HEK293 (cell line): Measurements from ENCODE around the gene SH3PXD2B.
A peak's percentile ranks its signal among the peaks of the same experiment; 100 is the strongest.

Source experiments
- CTCF ChIA-PET: fragments of 350-600 bp; formaldehyde crosslinking; extraction: SDS; loops from one replicate; lab custom pipeline; 2021; ENCODE audit warnings: antibody characterized with exemption; lab: Yijun Ruan, JAX
- POLR2A ChIA-PET: fragments of 300-600 bp; formaldehyde crosslinking; extraction: SDS; loops from one replicate; lab custom pipeline; 2020; ENCODE audit warnings: antibody characterized with exemption, inconsistent platforms; lab: Yijun Ruan, JAX
- H3K27ac ChIP-seq: fragments of 200-500 bp; sonication (Bioruptor generic); 2 replicates; pipeline ENCODE4 v1.5.1; 2014; ENCODE audit warnings: low read depth, low read length, control low read depth, inconsistent platforms; ENCODE audit errors: extremely low read depth
- H3K36me3 ChIP-seq, 2 experiments: fragments of 200-500 bp in 1 of 2; sonication (Bioruptor generic) in 1 of 2; 1 replicate in 1 of 2; 2 replicates in 1 of 2; pipeline ENCODE4 v1.5.1; 2014 to 2017; ENCODE audit warnings: inconsistent platforms in 2 of 2, low read length in 2 of 2; ENCODE audit not compliant: control insufficient read depth in 2 of 2, insufficient read depth in 1 of 2
- H3K4me1 ChIP-seq: fragments of 200-500 bp; sonication (Bioruptor generic); 2 replicates; pipeline ENCODE4 v1.5.1; 2014; ENCODE audit warnings: mild to moderate bottlenecking, low read length, inconsistent platforms; ENCODE audit not compliant: control insufficient read depth, insufficient read depth
- H3K4me3 ChIP-seq: 2 replicates; pipeline ENCODE4 v1.5.1; 2011; ENCODE audit warnings: low read depth, mild to moderate bottlenecking, control low read depth, low read length, moderate library complexity
- H3K9me3 ChIP-seq: fragments of 200-500 bp; sonication (Bioruptor generic); 2 replicates; pipeline ENCODE4 v1.5.1; 2014; ENCODE audit warnings: low read depth, low read length, inconsistent platforms; ENCODE audit not compliant: control insufficient read depth, insufficient read depth
- GLI2 ChIP-seq: fragments of 450-650 bp; formaldehyde crosslinking; IDR thresholded peaks from 2 replicates; pipeline ENCODE4; 2017; ENCODE audit warnings: missing biosample characterization, missing genetic modification characterization, low read depth, borderline replicate concordance
- KLF7 ChIP-seq: fragments of 450-650 bp; formaldehyde crosslinking; IDR thresholded peaks from 2 replicates; pipeline ENCODE4 v1.5.1; 2016; ENCODE audit warnings: missing biosample characterization, missing genetic modification characterization, borderline replicate concordance
- SCRT1 ChIP-seq: fragments of 450-650 bp; formaldehyde crosslinking; IDR thresholded peaks from 2 replicates; pipeline ENCODE4 v1.5.1; 2016; ENCODE audit warnings: missing biosample characterization, missing genetic modification characterization, borderline replicate concordance
- ZBTB7A ChIP-seq: fragments of 450-650 bp; formaldehyde crosslinking; IDR thresholded peaks from 2 replicates; pipeline ENCODE4 v1.5.1; 2016; ENCODE audit warnings: low read depth, missing biosample characterization, missing genetic modification characterization
- ZFP3 ChIP-seq: fragments of 450-650 bp; formaldehyde crosslinking; IDR thresholded peaks from 2 replicates; pipeline ENCODE4 v1.5.1; 2016; ENCODE audit warnings: low read depth, missing biosample characterization, missing genetic modification characterization
- ZNF223 ChIP-seq: fragments of 450-650 bp; formaldehyde crosslinking; IDR thresholded peaks from 2 replicates; pipeline ENCODE4 v1.5.1; 2016; ENCODE audit warnings: missing biosample characterization, missing genetic modification characterization
- ZNF501 ChIP-seq: fragments of 450-650 bp; formaldehyde crosslinking; IDR thresholded peaks from 2 replicates; pipeline ENCODE4 v1.5.1; 2016; ENCODE audit warnings: missing biosample characterization, missing genetic modification characterization
- ZNF555 ChIP-seq: fragments of 450-650 bp; formaldehyde crosslinking; conservative IDR thresholded peaks from 2 replicates; pipeline ENCODE4 v1.5.1; 2017; ENCODE audit warnings: missing biosample characterization, mild to moderate bottlenecking, missing genetic modification characterization, inconsistent platforms
- ZNF558 ChIP-seq: fragments of 450-650 bp; formaldehyde crosslinking; IDR thresholded peaks from 2 replicates; pipeline ENCODE4 v1.5.1; 2016; ENCODE audit warnings: missing biosample characterization, missing genetic modification characterization
- ZNF560 ChIP-seq: fragments of 450-650 bp; formaldehyde crosslinking; IDR thresholded peaks from 2 replicates; pipeline ENCODE4 v1.5.1; 2017; ENCODE audit warnings: missing biosample characterization, missing genetic modification characterization, borderline replicate concordance
- ZNF629 ChIP-seq: fragments of 450-650 bp; formaldehyde crosslinking; IDR thresholded peaks from 2 replicates; pipeline ENCODE4 v1.5.1; 2017; ENCODE audit warnings: missing biosample characterization, missing genetic modification characterization
- ZNF660 ChIP-seq: fragments of 450-650 bp; IDR thresholded peaks from 2 replicates; pipeline ENCODE4 v1.5.1; 2018; ENCODE audit warnings: missing biosample characterization, mild to moderate bottlenecking, missing genetic modification characterization
- ZNF707 ChIP-seq: fragments of 450-650 bp; formaldehyde crosslinking; IDR thresholded peaks from 2 replicates; pipeline ENCODE4 v1.5.1; 2016; ENCODE audit warnings: missing biosample characterization, missing genetic modification characterization
- ZNF843 ChIP-seq: fragments of 450-650 bp; formaldehyde crosslinking; IDR thresholded peaks from 2 replicates; pipeline ENCODE4 v1.5.1; 2016; ENCODE audit warnings: missing biosample characterization, missing genetic modification characterization
- TF ChIP-seq, protein P1 (sequence below): fragments of 450-650 bp; formaldehyde crosslinking; IDR thresholded peaks from 2 replicates; pipeline ENCODE4 v1.5.1; 2016; ENCODE audit warnings: missing biosample characterization, missing genetic modification characterization
- TF ChIP-seq, protein P2 (sequence below): fragments of 450-650 bp; formaldehyde crosslinking; IDR thresholded peaks from 2 replicates; pipeline ENCODE4 v1.5.1; 2016; ENCODE audit warnings: missing biosample characterization, missing genetic modification characterization
- TF ChIP-seq, protein P3 (sequence below): fragments of 450-650 bp; formaldehyde crosslinking; IDR thresholded peaks from 2 replicates; pipeline ENCODE4 v1.5.1; 2017; ENCODE audit warnings: missing biosample characterization, missing genetic modification characterization
- TF ChIP-seq, protein P4 (sequence below): fragments of 450-650 bp; formaldehyde crosslinking; IDR thresholded peaks from 2 replicates; pipeline ENCODE4 v1.5.1; 2016; ENCODE audit warnings: missing biosample characterization, missing genetic modification characterization, low read depth
- TF ChIP-seq, protein P5 (sequence below): fragments of 450-650 bp; formaldehyde crosslinking; IDR thresholded peaks from 2 replicates; pipeline ENCODE4 v1.5.1; 2016; ENCODE audit warnings: missing biosample characterization, missing genetic modification characterization
- TF ChIP-seq, protein P6 (sequence below): fragments of 450-650 bp; formaldehyde crosslinking; conservative IDR thresholded peaks from 2 replicates; pipeline ENCODE4 v1.5.1; 2016; ENCODE audit warnings: low read depth, missing biosample characterization, missing genetic modification characterization

The SH3PXD2B gene

DNA sequence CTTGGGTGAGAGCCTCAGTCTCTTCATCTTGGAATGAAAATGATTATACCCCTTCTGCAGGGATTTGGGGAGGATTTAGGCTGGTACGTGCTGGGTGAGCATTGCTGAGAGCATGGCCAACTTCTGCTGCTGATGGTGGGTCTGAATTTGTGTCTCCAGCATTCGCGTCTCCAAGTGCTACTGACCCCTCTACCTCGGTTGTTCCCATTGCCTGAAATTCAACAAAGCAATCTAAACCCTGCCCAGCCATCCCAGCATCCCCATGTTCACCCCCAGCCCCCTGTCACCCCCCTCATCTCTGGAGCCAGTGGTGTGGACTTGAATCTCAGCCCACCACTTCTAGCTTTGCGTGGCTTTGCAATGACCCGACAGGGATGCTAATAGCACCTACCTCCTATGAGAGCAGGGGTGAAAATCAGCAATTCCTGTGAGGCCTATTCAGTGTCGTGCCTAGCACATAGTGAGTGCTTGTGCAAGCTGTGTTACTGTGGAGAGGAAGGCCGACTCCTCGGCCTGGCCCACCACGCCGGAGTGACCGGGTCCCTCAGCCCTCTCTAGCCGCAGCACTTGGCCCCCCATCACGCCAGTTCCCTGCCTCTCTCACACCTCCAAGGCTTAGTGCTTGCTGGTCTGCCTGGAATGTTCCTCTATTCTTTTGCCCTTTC, 43.4 kb upstream of the SH3PXD2B start:
- Histone ChIP-seq H3K4me1 (no peaks in the 10 kb centered on the region), H3K4me3 (no peak overlapping the region), H3K27ac (no peak overlapping the region), H3K36me3 (no peaks in the 10 kb centered on the region), H3K9me3 (no peaks in the 10 kb centered on the region)
- CTCF ChIA-PET = no interaction called here
- POLR2A ChIA-PET = no interaction called here
- no peak for TF ChIP-seq SCRT1 (tag by site-specific recombination)
- TF ChIP-seq, protein P1, sequence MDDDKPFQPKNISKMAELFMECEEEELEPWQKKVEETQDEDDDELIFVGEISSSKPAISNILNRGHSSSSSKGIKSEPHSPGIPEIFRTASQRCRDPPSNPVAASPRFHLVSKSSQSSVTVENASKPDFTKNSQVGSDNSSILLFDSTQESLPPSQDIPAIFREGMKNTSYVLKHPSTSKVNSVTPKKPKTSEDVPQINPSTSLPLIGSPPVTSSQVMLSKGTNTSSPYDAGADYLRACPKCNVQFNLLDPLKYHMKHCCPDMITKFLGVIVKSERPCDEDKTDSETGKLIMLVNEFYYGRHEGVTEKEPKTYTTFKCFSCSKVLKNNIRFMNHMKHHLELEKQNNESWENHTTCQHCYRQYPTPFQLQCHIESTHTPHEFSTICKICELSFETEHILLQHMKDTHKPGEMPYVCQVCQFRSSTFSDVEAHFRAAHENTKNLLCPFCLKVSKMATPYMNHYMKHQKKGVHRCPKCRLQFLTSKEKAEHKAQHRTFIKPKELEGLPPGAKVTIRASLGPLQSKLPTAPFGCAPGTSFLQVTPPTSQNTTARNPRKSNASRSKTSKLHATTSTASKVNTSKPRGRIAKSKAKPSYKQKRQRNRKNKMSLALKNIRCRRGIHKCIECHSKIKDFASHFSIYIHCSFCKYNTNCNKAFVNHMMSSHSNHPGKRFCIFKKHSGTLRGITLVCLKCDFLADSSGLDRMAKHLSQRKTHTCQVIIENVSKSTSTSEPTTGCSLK (tag by site-specific recombination) = no peak
- TF ChIP-seq ZNF629 = no peak
- no peak for TF ChIP-seq ZNF707
- no peak for TF ChIP-seq KLF7 (tag by site-specific recombination)
- no peak for TF ChIP-seq ZNF660
- TF ChIP-seq ZNF560 (tag by site-specific recombination) = no peak
- no peak for TF ChIP-seq ZNF843 (tag by site-specific recombination)
- no peak for TF ChIP-seq ZFP3 (tag by site-specific recombination)
- no peak for TF ChIP-seq ZBTB7A
- TF ChIP-seq, protein P2, sequence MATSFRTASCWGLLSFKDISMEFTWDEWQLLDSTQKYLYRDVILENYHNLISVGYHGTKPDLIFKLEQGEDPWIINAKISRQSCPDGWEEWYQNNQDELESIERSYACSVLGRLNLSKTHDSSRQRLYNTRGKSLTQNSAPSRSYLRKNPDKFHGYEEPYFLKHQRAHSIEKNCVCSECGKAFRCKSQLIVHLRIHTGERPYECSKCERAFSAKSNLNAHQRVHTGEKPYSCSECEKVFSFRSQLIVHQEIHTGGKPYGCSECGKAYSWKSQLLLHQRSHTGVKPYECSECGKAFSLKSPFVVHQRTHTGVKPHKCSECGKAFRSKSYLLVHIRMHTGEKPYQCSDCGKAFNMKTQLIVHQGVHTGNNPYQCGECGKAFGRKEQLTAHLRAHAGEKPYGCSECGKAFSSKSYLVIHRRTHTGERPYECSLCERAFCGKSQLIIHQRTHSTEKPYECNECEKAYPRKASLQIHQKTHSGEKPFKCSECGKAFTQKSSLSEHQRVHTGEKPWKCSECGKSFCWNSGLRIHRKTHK (tag by site-specific recombination) = no peak
- no peak for TF ChIP-seq ZNF223 (tag by site-specific recombination)
- no peak for TF ChIP-seq ZNF501 (tag by site-specific recombination)
- TF ChIP-seq ZNF555 (tag by site-specific recombination) = no peak
- no peak for TF ChIP-seq ZNF558 (tag by site-specific recombination)
- TF ChIP-seq GLI2 (tag by site-specific recombination) = no peak
- TF ChIP-seq, protein P3, sequence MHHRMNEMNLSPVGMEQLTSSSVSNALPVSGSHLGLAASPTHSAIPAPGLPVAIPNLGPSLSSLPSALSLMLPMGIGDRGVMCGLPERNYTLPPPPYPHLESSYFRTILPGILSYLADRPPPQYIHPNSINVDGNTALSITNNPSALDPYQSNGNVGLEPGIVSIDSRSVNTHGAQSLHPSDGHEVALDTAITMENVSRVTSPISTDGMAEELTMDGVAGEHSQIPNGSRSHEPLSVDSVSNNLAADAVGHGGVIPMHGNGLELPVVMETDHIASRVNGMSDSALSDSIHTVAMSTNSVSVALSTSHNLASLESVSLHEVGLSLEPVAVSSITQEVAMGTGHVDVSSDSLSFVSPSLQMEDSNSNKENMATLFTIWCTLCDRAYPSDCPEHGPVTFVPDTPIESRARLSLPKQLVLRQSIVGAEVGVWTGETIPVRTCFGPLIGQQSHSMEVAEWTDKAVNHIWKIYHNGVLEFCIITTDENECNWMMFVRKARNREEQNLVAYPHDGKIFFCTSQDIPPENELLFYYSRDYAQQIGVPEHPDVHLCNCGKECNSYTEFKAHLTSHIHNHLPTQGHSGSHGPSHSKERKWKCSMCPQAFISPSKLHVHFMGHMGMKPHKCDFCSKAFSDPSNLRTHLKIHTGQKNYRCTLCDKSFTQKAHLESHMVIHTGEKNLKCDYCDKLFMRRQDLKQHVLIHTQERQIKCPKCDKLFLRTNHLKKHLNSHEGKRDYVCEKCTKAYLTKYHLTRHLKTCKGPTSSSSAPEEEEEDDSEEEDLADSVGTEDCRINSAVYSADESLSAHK (tag by site-specific recombination) = no peak

DNA sequence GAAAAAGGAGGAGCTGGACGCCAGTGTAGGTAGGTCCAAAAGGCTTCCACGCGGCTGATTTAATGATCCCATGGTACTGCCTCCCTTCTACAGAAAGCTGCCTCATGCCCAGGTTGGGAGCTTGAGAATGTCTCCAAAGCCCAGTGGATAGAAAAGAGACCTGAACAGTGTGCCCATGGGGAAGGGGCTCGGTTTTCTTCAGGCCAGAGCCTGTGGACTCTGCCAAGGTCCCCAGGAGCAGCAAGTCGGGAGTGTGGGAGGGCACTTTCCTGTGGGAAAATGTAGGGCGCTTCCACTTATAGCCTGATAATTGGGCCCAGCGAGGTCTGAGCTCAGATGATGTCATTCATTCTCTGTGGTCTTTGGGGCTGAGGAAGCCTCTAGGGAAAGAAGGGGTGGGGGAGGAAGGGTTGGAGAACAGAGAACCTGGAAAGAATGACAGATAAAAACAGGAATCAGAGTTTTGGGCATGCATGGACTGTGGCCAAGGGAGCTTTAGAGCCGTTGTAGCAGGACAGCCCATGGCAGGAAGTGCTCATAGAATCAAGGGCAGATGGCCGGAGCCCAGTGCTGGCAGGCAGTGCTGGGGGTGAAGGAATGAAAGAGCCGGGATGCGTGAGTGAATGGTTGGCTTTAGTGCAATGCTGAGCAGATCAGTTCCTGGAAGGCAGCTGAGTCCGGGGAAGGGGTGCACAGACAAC, 42.5 kb upstream of the SH3PXD2B start:
- Histone ChIP-seq H3K36me3 (no peaks in the 10 kb centered on the region), H3K4me3 (no peak overlapping the region), H3K9me3 (no peaks in the 10 kb centered on the region), H3K27ac (no peak overlapping the region), H3K4me1 (no peaks in the 10 kb centered on the region)
- CTCF ChIA-PET = interaction anchor here (0.5 to 2.4 kb wide), 4 partner anchors 45 to 1076 kb away, joined by 3 to 11 read pairs (median 4); no protein-coding TSS in a partner anchor
- POLR2A ChIA-PET = interaction anchor here (0.6 kb wide), 3 partner anchors 124 to 355 kb away, joined by 4 to 7 read pairs (median 5); no protein-coding TSS in a partner anchor
- TF ChIP-seq, protein P4, sequence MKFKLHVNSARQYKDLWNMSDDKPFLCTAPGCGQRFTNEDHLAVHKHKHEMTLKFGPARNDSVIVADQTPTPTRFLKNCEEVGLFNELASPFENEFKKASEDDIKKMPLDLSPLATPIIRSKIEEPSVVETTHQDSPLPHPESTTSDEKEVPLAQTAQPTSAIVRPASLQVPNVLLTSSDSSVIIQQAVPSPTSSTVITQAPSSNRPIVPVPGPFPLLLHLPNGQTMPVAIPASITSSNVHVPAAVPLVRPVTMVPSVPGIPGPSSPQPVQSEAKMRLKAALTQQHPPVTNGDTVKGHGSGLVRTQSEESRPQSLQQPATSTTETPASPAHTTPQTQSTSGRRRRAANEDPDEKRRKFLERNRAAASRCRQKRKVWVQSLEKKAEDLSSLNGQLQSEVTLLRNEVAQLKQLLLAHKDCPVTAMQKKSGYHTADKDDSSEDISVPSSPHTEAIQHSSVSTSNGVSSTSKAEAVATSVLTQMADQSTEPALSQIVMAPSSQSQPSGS (tag by site-specific recombination) = peak; percentile 89
- TF ChIP-seq, protein P5, sequence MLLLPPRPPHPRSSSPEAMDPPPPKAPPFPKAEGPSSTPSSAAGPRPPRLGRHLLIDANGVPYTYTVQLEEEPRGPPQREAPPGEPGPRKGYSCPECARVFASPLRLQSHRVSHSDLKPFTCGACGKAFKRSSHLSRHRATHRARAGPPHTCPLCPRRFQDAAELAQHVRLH (tag by site-specific recombination) = no peak
- TF ChIP-seq, protein P6, sequence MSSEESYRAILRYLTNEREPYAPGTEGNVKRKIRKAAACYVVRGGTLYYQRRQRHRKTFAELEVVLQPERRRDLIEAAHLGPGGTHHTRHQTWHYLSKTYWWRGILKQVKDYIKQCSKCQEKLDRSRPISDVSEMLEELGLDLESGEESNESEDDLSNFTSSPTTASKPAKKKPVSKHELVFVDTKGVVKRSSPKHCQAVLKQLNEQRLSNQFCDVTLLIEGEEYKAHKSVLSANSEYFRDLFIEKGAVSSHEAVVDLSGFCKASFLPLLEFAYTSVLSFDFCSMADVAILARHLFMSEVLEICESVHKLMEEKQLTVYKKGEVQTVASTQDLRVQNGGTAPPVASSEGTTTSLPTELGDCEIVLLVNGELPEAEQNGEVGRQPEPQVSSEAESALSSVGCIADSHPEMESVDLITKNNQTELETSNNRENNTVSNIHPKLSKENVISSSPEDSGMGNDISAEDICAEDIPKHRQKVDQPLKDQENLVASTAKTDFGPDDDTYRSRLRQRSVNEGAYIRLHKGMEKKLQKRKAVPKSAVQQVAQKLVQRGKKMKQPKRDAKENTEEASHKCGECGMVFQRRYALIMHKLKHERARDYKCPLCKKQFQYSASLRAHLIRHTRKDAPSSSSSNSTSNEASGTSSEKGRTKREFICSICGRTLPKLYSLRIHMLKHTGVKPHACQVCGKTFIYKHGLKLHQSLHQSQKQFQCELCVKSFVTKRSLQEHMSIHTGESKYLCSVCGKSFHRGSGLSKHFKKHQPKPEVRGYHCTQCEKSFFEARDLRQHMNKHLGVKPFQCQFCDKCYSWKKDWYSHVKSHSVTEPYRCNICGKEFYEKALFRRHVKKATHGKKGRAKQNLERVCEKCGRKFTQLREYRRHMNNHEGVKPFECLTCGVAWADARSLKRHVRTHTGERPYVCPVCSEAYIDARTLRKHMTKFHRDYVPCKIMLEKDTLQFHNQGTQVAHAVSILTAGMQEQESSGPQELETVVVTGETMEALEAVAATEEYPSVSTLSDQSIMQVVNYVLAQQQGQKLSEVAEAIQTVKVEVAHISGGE (tag by site-specific recombination) = no peak
